Activated T-cell treated with anti-CD3 and anti-CD28 coated beads, Interleukin-2, amount 50 U/mL, for 4 hours (primary cell): ENCODE results near the gene HTR3D. TPM values are rescaled to one million over a fixed set of nuclear protein-coding genes. Genes with fewer than 3 reads are reported as not detected.
"Not testable (repeated sequence)": the region's sequence is repeated elsewhere in the genome, so short reads cannot be mapped to it uniquely, and the experiment has no call there.

ENCODE experiments used
- ATAC-seq, 2 donors: fragments of 200-7000 bp; cut with Tn5 transposase; one replicate each; pipeline ENCODE4 v1.10.0; 2021
- DNase-seq: peaks from one replicate; pipeline ENCODE4 v3.0.0-alpha.2; 2020
- H3K27me3 Mint-ChIP-seq: one replicate; pipeline ENCODE4 v1.8.0; 2021; ENCODE audit warnings: low read depth, mixed read lengths
- H3K36me3 Mint-ChIP-seq: one replicate; pipeline ENCODE4 v1.8.0; 2022; ENCODE audit warnings: mixed read lengths; ENCODE audit not compliant: insufficient read depth
- H3K4me1 Mint-ChIP-seq: one replicate; pipeline ENCODE4 v1.8.0; 2021; ENCODE audit warnings: low read depth, mixed read lengths
- H3K4me3 Mint-ChIP-seq: one replicate; pipeline ENCODE4 v1.8.0; 2021; ENCODE audit warnings: mild to moderate bottlenecking, moderate library complexity, mixed read lengths
- H3K9me3 Mint-ChIP-seq: one replicate; pipeline ENCODE4 v1.8.0; 2021; ENCODE audit warnings: mixed read lengths
- total RNA-seq, 3 donors: library from RNA; stranded (reverse); gene quantifications; one replicate each; pipeline ENCODE4 v1.2.1, GENCODE V29; 2021

HTR3D gene
- total RNA-seq, 3 donors from 2014 or later, result not detected

- H3K4me3 Mint-ChIP-seq, ATAC-seq, H3K4me1 Mint-ChIP-seq, DNase-seq, H3K36me3 Mint-ChIP-seq, H3K9me3 Mint-ChIP-seq: not testable (repeated sequence)
- H3K27me3 Mint-ChIP-seq, result peaks cover 24% of the 10 kb centered on the region
Observed at GRCh38 chr3:184071142-184071541, 39.6 kb downstream of the HTR3D start.

DNA sequence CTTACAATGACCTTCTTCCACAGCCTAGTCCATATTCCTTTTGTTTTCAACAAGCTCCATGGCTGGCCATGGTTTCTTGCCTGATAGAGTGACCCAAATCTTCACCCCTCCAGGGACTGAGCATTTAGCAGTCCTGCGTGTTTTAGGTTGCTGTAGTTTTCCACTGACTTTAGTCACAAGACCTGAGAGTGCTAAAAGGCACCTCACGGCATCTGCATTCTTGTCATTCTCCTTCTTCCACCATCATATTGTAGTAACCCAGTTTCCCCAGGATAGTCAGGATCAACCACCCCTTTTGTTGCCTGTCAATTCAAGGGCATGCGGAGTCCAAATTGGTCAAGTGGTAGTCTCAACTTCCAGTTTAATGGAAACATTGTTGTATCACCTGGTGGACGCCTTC lies 42.1 kb downstream of the HTR3D start:
- Mint-ChIP-seq H3K36me3 (no peaks in the 10 kb centered on the region), H3K9me3 (peaks cover 6% of the 10 kb centered on the region), H3K27me3 (peaks cover 22% of the 10 kb centered on the region), H3K4me3 (no peak overlapping the region), H3K4me1 (no peaks in the 10 kb centered on the region)
- DNase-seq (no peak), ATAC-seq (no peak)

DNA sequence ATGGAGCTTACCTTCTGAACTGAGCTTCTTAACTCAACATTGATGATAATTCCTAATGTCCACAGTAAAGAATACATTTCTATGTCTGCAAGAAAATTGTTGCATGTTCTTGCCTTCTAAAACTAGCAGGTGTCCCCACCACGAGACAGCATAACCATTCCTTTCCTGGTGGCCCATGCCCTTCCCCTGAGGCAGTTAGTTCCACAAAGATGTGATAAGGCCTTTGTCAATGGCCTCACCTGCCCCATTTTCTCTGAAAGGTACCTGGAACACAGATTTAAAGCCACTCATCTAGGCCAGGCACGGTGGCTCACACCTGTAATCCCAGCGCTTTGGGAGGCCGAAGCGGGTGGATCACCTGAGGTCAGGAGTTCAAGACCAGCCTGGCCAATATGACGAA lies 44.4 kb downstream of the HTR3D start:
- no peaks in the 10 kb centered on the region for H3K4me1 Mint-ChIP-seq
- H3K4me3 Mint-ChIP-seq, result no peak overlapping the region
- no peak for DNase-seq
- no peaks in the 10 kb centered on the region for H3K36me3 Mint-ChIP-seq
- H3K9me3 Mint-ChIP-seq, result peaks cover 3% of the 10 kb centered on the region
- no peak for ATAC-seq
- H3K27me3 Mint-ChIP-seq, result peaks cover 14% of the 10 kb centered on the region

GRCh38 chr3:184077881-184078280 lies 46.3 kb downstream of the HTR3D start:
- H3K4me1 Mint-ChIP-seq, result no peaks in the 10 kb centered on the region
- no peaks in the 10 kb centered on the region for H3K36me3 Mint-ChIP-seq
- no peak for DNase-seq
- H3K9me3 Mint-ChIP-seq, result no peaks in the 10 kb centered on the region
- peaks cover 12% of the 10 kb centered on the region for H3K27me3 Mint-ChIP-seq
- no peak for ATAC-seq
- no peak overlapping the region for H3K4me3 Mint-ChIP-seq

- Mint-ChIP-seq H3K36me3 (no peaks in the 10 kb centered on the region), H3K9me3 (no peaks in the 10 kb centered on the region), H3K27me3 (peaks cover 7% of the 10 kb centered on the region), H3K4me3 (no peak overlapping the region), H3K4me1 (no peaks in the 10 kb centered on the region)
- ATAC-seq (no peak), DNase-seq (no peak)
Observed at GRCh38 chr3:184078851-184079250, 47.3 kb downstream of the HTR3D start.

GRCh38 chr3:184081116-184081830 lies 49.7 kb downstream of the HTR3D start:
- Mint-ChIP-seq H3K4me1 (peaks cover 8% of the 10 kb centered on the region), H3K4me3 (no peak overlapping the region), H3K36me3 (peaks cover 3% of the 10 kb centered on the region), H3K9me3 (peaks cover 10% of the 10 kb centered on the region), H3K27me3 (no peaks in the 10 kb centered on the region)
- DNase-seq (no peak), ATAC-seq (no peak)

- H3K36me3 Mint-ChIP-seq, result peaks cover 3% of the 10 kb centered on the region
- peaks cover 10% of the 10 kb centered on the region for H3K9me3 Mint-ChIP-seq
- H3K4me1 Mint-ChIP-seq, result peaks cover 8% of the 10 kb centered on the region
- H3K27me3 Mint-ChIP-seq, result no peaks in the 10 kb centered on the region
- ATAC-seq (no peak), DNase-seq (no peak)
- H3K4me3 Mint-ChIP-seq, result no peak overlapping the region
Observed at GRCh38 chr3:184082034-184082433, 50.5 kb downstream of the HTR3D start.

- peaks cover 10% of the 10 kb centered on the region for H3K9me3 Mint-ChIP-seq
- ATAC-seq (no peak), DNase-seq (no peak)
- H3K27me3 Mint-ChIP-seq, result peaks cover 2% of the 10 kb centered on the region
- no peak overlapping the region for H3K4me3 Mint-ChIP-seq
- H3K36me3 Mint-ChIP-seq, result peaks cover 3% of the 10 kb centered on the region
- H3K4me1 Mint-ChIP-seq, result peaks cover 8% of the 10 kb centered on the region
Observed at GRCh38 chr3:184082465-184082864, 50.9 kb downstream of the HTR3D start.

DNA sequence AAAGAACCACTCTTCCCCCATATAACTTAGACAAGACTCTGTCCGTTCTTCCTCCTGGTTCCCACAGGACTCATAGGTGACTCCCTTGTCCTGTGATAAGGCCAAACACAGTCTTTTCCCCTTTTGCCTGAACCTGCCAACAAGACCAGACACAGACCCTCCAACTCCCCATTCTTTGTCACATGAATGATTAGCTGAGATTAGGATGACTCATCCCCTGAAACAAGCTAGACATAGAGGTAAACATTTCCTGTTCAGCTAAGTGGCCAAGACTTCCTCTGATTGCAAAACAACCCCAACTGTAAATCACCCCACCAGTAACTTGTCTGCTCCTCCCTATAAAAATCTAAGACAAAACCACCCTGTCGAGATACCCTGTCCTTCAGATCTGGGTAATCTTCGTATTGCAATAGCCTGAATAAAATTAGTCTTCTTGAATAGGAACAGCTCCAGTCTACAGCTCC lies 53.9 kb downstream of the HTR3D start:
- ATAC-seq, result no peak
- peaks cover 8% of the 10 kb centered on the region for H3K4me1 Mint-ChIP-seq
- no peak for DNase-seq

More for the DNA sequence above, 53.9 kb downstream of the HTR3D start:
- Mint-ChIP-seq H3K9me3 (peaks cover 10% of the 10 kb centered on the region), H3K36me3 (peaks cover 3% of the 10 kb centered on the region), H3K27me3 (peaks cover 2% of the 10 kb centered on the region), H3K4me3 (no peak overlapping the region)

Other genes starting within 250 kb of the HTR3D start
- gene MAP6D1, start 206.2 kb upstream of the HTR3D start, total RNA-seq, result 1 to 10 TPM; 1.4 to 3.9 (median 3.2) TPM
- gene PARL, start 146.9 kb upstream of the HTR3D start, total RNA-seq, result 100 to 1,000 TPM; 102 to 109 (median 105) TPM
- gene ABCC5, start 13.9 kb upstream of the HTR3D start, total RNA-seq, result 10 to 100 TPM; 10.0 to 12.5 (median 12.4) TPM
- gene HTR3C, start 21.3 kb downstream of the HTR3D start, total RNA-seq, result not detected
- not detected for gene HTR3E, start 65.3 kb downstream of the HTR3D start, total RNA-seq
- 10 to 100 TPM; 91.7 to 94.5 (median 92.6) TPM for gene EIF2B5, start 103.6 kb downstream of the HTR3D start, total RNA-seq
- gene DVL3, start 123.6 kb downstream of the HTR3D start, total RNA-seq, result 10 to 100 TPM; 38.7 to 46.4 (median 40.3) TPM
- 100 to 1,000 TPM; 242 to 255 (median 251) TPM for gene AP2M1, start 143.1 kb downstream of the HTR3D start, total RNA-seq
- 10 to 100 TPM; 79.7 to 91.2 (median 84.4) TPM for gene ABCF3, start 154.5 kb downstream of the HTR3D start, total RNA-seq
- under 1 TPM in 1 of 3 donors, not detected in 2; 0.16 TPM for gene VWA5B2, start 197.8 kb downstream of the HTR3D start, total RNA-seq
- 10 to 100 TPM; 89.9 to 93.7 (median 92.5) TPM for gene ALG3, start 217.2 kb downstream of the HTR3D start, total RNA-seq
- 10 to 100 TPM; 15.2 to 19.7 (median 18.1) TPM for gene EEF1AKMT4, start 217.9 kb downstream of the HTR3D start, total RNA-seq
- under 1 TPM; 0.34 to 0.53 (median 0.35) TPM for gene CAMK2N2, start 229.8 kb downstream of the HTR3D start, total RNA-seq
- gene ECE2, start 244.3 kb downstream of the HTR3D start, total RNA-seq, result not detected